Renal cortex interstitium (tissue), 11 donors: ENCODE data around the gene STAC2. TPM values are rescaled to one million over a fixed set of nuclear protein-coding genes. Genes with fewer than 3 reads are reported as not detected.
A peak's percentile ranks its signal among the peaks of the same experiment; 100 is the strongest.

Source experiments
- DNase-seq, 11 donors: peaks; one replicate each; pipeline ENCODE4 v3.0.0-alpha.2; 2013; ENCODE audit warnings: low read depth in 9 of 11, low spot score in 4 of 11; ENCODE audit errors: extremely low read depth in 1 of 11
- polyA plus RNA-seq, 3 donors: library from polyadenylated mRNA; unstranded; fragments of 120-200 nt; gene quantifications; one replicate each; pipeline ENCODE4 v1.2.1, GENCODE V29; 2013; ENCODE audit not compliant: insufficient read length in 3 of 3

STAC2 gene
- polyA plus RNA-seq, 3 donors, result 3.3 to 4.5 (median 3.6) TPM

GRCh38 chr17:39218906-39219305 lies 6.8 kb downstream of the STAC2 start:
- no peak for DNase-seq

- no peak for DNase-seq
Measured at GRCh38 chr17:39217734-39218369, 7.9 kb downstream of the STAC2 start.

- DNase-seq, result no peak
Measured at GRCh38 chr17:39213852-39214251, 11.9 kb downstream of the STAC2 start.

GRCh38 chr17:39212841-39213480 lies 12.8 kb downstream of the STAC2 start:
- DNase-seq, result no peak

GRCh38 chr17:39212195-39212810 lies 13.4 kb downstream of the STAC2 start:
- no peak for DNase-seq

- no peak for DNase-seq
Measured at GRCh38 chr17:39210093-39210434, 15.7 kb downstream of the STAC2 start.

GRCh38 chr17:39209317-39210092 lies 16.2 kb downstream of the STAC2 start:
- no peak for DNase-seq

- no peak for DNase-seq
Measured at GRCh38 chr17:39208893-39209292, 16.9 kb downstream of the STAC2 start.

GRCh38 chr17:39208136-39208535 lies 17.6 kb downstream of the STAC2 start:
- DNase-seq, result no peak

GRCh38 chr17:39205112-39205526 lies 20.6 kb downstream of the STAC2 start:
- no peak for DNase-seq

- DNase-seq, result no peak
Measured at GRCh38 chr17:39204245-39204644, 21.5 kb downstream of the STAC2 start.

- no peak for DNase-seq
Measured at GRCh38 chr17:39200957-39201510, 24.7 kb downstream of the STAC2 start.

- peak in 3 of 11 donors; percentile 72 to 94 (median 92) for DNase-seq
Measured at GRCh38 chr17:39200070-39200879, 25.5 kb downstream of the STAC2 start, which contains the start of gene RPL19. TSS of gene RPL19 (plus strand) at chr17:39200283. CDS start at chr17:39200345, 62 bp downstream.

- peak in 9 of 11 donors; percentile 82 to 93 (median 90) for DNase-seq
Measured at GRCh38 chr17:39199820-39200069, 26.0 kb downstream of the STAC2 start.

GRCh38 chr17:39198186-39198566 lies 27.6 kb downstream of the STAC2 start:
- no peak for DNase-seq

- peak in 6 of 11 donors; percentile 51 to 77 (median 73) for DNase-seq
Measured at GRCh38 chr17:39197380-39198185, 28.2 kb downstream of the STAC2 start, which contains the start of gene CACNB1. TSS of gene CACNB1 (minus strand) at chr17:39197669. CDS start at chr17:39197495, 174 bp downstream.

GRCh38 chr17:39196808-39197291 lies 28.9 kb downstream of the STAC2 start:
- DNase-seq, result no peak
